Kidney epithelial cell (primary cell): ENCODE measurements around the gene RABL6. TPM values are rescaled to one million over a fixed set of nuclear protein-coding genes. Genes with fewer than 3 reads are reported as not detected.

Experiments
- DNase-seq: peaks from one replicate; pipeline ENCODE4 v3.0.0-alpha.2; 2010; ENCODE audit warnings: low read depth
- H3K27me3 ChIP-seq: 2 replicates; pipeline ENCODE4 v1.6.0; 2011; ENCODE audit warnings: low read length; ENCODE audit not compliant: control insufficient read depth, insufficient read depth
- H3K36me3 ChIP-seq: 2 replicates; pipeline ENCODE4 v1.5.1; 2011; ENCODE audit warnings: low read length; ENCODE audit not compliant: control insufficient read depth, insufficient read depth
- H3K4me3 ChIP-seq: 2 replicates; pipeline ENCODE4 v1.5.1; 2011; ENCODE audit warnings: low read depth, mild to moderate bottlenecking, control low read depth, low read length
- CTCF ChIP-seq: IDR thresholded peaks from 2 replicates; pipeline ENCODE4 v1.5.1; 2011; ENCODE audit warnings: mild to moderate bottlenecking, moderate library complexity, low read length, control low read depth, inconsistent platforms; ENCODE audit not compliant: insufficient read depth, poor library complexity, severe bottlenecking
- total RNA-seq: library from RNA; depleted of rRNA; stranded (reverse); fragments of >200 nt; gene quantifications from 2 replicates; pipeline ENCODE4 v1.2.3, GENCODE V29; 2015

RABL6 gene
- total RNA-seq, 1 donor from 2014 or later: 99.3 TPM

- TF ChIP-seq CTCF: no peak
- peaks cover 31% of the 10 kb centered on the region for H3K27me3 ChIP-seq
- DNase-seq: no peak
- no peaks in the 10 kb centered on the region for H3K36me3 ChIP-seq
- no peak overlapping the region for H3K4me3 ChIP-seq
These were observed 46.2 kb upstream of the RABL6 start for GRCh38 chr9:136761545-136761981.

- no peak for DNase-seq
- no peak for TF ChIP-seq CTCF
These were observed 45.5 kb upstream of the RABL6 start for GRCh38 chr9:136762221-136762691.

GRCh38 chr9:136762915-136763648, 44.7 kb upstream of the RABL6 start:
- Histone ChIP-seq H3K36me3 (no peaks in the 10 kb centered on the region), H3K4me3 (no peak overlapping the region), H3K27me3 (peaks cover 24% of the 10 kb centered on the region)
- no peak for DNase-seq
- TF ChIP-seq CTCF: no peak

More at GRCh38 chr9:136762221-136762691, 45.5 kb upstream of the RABL6 start:
- Histone ChIP-seq H3K27me3 (peaks cover 24% of the 10 kb centered on the region), H3K36me3 (no peaks in the 10 kb centered on the region), H3K4me3 (no peak overlapping the region)

- no peak for TF ChIP-seq CTCF
- no peaks in the 10 kb centered on the region for H3K36me3 ChIP-seq
- no peak for DNase-seq
- H3K4me3 ChIP-seq: no peak overlapping the region
- peaks cover 22% of the 10 kb centered on the region for H3K27me3 ChIP-seq
These were observed 44.1 kb upstream of the RABL6 start for GRCh38 chr9:136763649-136764035.

- TF ChIP-seq CTCF: no peak
- no peak for DNase-seq
- Histone ChIP-seq H3K36me3 (no peaks in the 10 kb centered on the region), H3K27me3 (peaks cover 22% of the 10 kb centered on the region), H3K4me3 (no peak within 1 kb of the TSS)
These were observed 43.4 kb upstream of the RABL6 start, which contains the start of gene LCN15 for GRCh38 chr9:136764301-136764891. Gene LCN15, minus strand, starts transcription at chr9:136764518. Its CDS starts 30 bp downstream, at chr9:136764488.
